Measurements from ENCODE around the gene CST9L.

CST9L gene

DNA sequence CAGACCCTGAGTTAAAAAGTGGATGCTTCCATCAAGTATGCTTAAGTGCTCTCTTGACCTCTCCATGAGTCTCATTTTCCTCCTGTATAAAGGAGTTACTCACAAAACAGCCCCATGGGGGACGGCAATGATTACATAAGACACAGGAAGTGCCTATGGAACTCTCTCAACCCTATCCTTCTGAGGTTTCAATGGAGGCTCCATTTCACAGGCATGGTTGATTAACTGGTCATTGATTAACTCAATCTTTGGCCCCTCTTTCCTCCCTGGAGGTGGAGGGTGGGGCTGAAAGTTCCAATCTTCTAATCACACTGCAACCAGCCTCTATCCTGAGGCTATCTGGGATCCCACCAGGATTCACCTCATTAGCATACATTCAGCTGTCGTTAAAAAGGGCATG is 48.1 kb downstream of the CST9L start:
- Mint-ChIP-seq H3K9me3 (no peaks in the 10 kb centered on the region), H3K27me3 (peaks cover 0 to 5% of the 10 kb centered on the region in 2 donors), H3K36me3 (no peaks in the 10 kb centered on the region), H3K4me1 (no peaks in the 10 kb centered on the region), H3K27ac (no peak overlapping the region), H3K4me3 (no peak overlapping the region)
- DNase-seq: no peak
- ATAC-seq (replicated peaks): no peak

- H3K27me3 Mint-ChIP-seq: peaks cover 0 to 8% of the 10 kb centered on the region in 2 donors
- no peaks in the 10 kb centered on the region for H3K9me3 Mint-ChIP-seq
- ATAC-seq (replicated peaks) (no peak), DNase-seq (no peak)
- no peak overlapping the region for H3K4me3 Mint-ChIP-seq
- no peaks in the 10 kb centered on the region for H3K36me3 Mint-ChIP-seq
- H3K4me1 Mint-ChIP-seq: no peaks in the 10 kb centered on the region
- H3K27ac Mint-ChIP-seq: no peak overlapping the region
These were observed 48.7 kb downstream of the CST9L start for GRCh38 chr20:23519556-23519955.

DNA sequence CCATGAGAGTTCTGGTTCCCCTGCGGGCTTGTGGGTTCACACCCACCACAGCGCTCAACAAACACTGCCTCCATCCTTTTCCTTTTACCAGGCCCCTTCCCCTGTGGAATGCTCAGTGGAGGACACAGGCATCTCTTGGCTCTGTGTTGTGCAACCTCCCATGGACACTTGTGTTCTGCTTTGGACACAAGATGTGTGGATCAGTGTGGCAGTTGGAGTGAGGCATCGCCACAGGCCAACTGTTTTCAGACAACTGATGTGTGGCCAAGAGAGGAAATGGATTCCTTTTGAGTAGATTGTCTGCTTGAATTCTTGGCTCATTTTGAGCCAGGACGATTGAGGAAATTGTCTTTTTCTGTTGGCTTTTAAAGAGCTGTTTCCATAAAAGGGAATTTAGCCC is 50.6 kb downstream of the CST9L start:
- Mint-ChIP-seq H3K27me3 (peaks cover 0 to 9% of the 10 kb centered on the region in 2 donors), H3K36me3 (no peaks in the 10 kb centered on the region), H3K9me3 (no peaks in the 10 kb centered on the region), H3K4me1 (peaks cover 4% of the 10 kb centered on the region in 2 donors), H3K4me3 (no peak overlapping the region), H3K27ac (no peak overlapping the region)
- no peak for DNase-seq
- ATAC-seq (replicated peaks): no peak

DNA sequence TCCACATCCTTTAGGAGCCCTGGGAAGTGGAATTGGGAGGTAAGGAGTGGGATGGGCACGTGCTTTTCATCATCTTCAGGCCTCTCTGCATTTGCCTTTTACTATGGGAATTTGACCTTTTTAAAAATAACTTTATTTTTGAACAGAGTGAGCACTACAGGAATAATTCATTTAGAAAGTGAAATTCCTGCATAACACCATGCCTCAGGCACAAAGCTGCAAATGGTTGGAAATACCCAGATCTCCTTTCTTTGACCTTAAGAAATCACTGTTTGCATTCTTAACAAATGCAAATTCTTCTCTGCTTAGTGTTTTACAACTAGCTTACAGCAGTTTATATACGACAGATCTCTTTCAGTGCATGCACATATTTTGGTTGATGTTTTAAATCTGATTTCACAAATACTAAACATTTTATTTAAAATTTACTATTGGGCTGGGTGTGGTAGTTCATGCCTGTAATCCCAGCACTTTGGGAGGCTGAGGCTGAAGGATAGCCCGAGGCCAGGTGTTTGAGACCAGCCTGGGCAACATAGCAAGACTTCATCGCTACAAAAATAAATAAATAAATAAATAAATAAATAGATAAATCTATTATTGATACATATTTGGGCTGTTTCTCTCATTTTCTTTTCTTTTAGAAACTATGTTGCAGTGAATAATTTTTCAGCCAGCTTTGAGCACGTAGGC is 52.9 kb downstream of the CST9L start:
- no peaks in the 10 kb centered on the region for H3K9me3 Mint-ChIP-seq

DNA sequence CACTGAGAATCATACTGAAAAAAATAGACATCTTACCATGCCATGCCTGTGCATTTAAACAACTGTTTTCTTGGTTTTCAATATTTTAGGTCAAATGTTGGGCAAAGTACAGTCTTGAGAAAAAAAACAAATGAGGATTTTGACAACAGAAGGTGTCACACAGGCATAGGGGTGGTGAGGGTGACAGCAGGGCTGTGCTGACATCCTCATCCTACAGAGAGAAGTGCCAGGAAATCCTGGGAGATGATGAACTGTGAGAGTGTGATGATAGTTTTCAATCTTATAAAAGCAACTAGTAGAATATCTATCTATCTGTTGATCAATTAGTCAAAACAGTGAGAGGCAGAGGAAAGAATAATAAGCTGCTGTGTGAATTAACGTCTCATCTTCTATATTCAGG is 53.4 kb downstream of the CST9L start:
- Mint-ChIP-seq H3K9me3 (no peaks in the 10 kb centered on the region), H3K27me3 (peaks cover 0 to 9% of the 10 kb centered on the region in 2 donors), H3K4me3 (no peak overlapping the region), H3K4me1 (peaks cover 4 to 8% of the 10 kb centered on the region in 2 donors), H3K27ac (no peak overlapping the region), H3K36me3 (no peaks in the 10 kb centered on the region)
- DNase-seq (no peak), ATAC-seq (replicated peaks) (no peak)

More for the DNA sequence above, 52.9 kb downstream of the CST9L start:
- Mint-ChIP-seq H3K4me3 (no peak overlapping the region), H3K4me1 (peaks cover 4 to 8% of the 10 kb centered on the region in 2 donors), H3K27ac (no peak overlapping the region), H3K36me3 (no peaks in the 10 kb centered on the region), H3K27me3 (peaks cover 0 to 9% of the 10 kb centered on the region in 2 donors)
- ATAC-seq (replicated peaks): no peak
- DNase-seq: no peak

All from stimulated activated naive B cell treated with anti-CD40 and anti-IgM and Interleukin-4, amounts not matched to agents 10 μg/mL and 1 μg/mL and 100 μg/mL, for 72 hours (primary cell).